H1 (cell line): Measurements from ENCODE around the gene MTHFD1. TPM values are rescaled to one million over a fixed set of nuclear protein-coding genes. Genes with fewer than 3 reads are reported as not detected.

ENCODE experiments used
- CTCF ChIA-PET: fragments of 300-600 bp; sonication (Branson Sonifier 250); formaldehyde crosslinking; loops from one replicate; lab custom pipeline; 2021; ENCODE audit not compliant: partially characterized antibody; lab: Charles Lee
- POLR2A ChIA-PET: fragments of 300-600 bp; sonication (Branson Sonifier 250); formaldehyde crosslinking; loops from one replicate; lab custom pipeline; 2021; ENCODE audit warnings: inconsistent platforms; ENCODE audit not compliant: partially characterized antibody; lab: Charles Lee
- DNase-seq, 2 experiments: peaks; one replicate each; pipeline versions ENCODE4 v3.0.0 to v3.0.0-alpha.2; 2010 to 2022; ENCODE audit warnings: low spot score in 2 of 2, low read depth in 1 of 2, mixed read lengths in 1 of 2
- FAIRE-seq: peaks from 2 replicates; lab custom pipeline; 2011; peaks lifted over from hg19 to GRCh38; lab: Jason Lieb, UNC
- H2AFZ ChIP-seq: 2 replicates; pipeline ENCODE4 v1.8.1; 2012; ENCODE audit warnings: low read length, inconsistent platforms
- H2AK5ac ChIP-seq: 2 replicates; pipeline ENCODE4 v1.6.1; 2013; ENCODE audit warnings: low read depth, low read length
- H2BK120ac ChIP-seq: replicated peaks from 2 replicates; pipeline ENCODE3; 2013; ENCODE audit warnings: low read depth, low read length, inconsistent platforms
- H2BK12ac ChIP-seq: 2 replicates; pipeline ENCODE4 v1.6.1; 2013; ENCODE audit warnings: low read depth, low read length
- H2BK15ac ChIP-seq: 2 replicates; pipeline ENCODE4 v1.6.1; 2013; ENCODE audit warnings: low read length
- H2BK20ac ChIP-seq: 2 replicates; pipeline ENCODE4 v1.6.1; 2013; ENCODE audit warnings: low read length
- H2BK5ac ChIP-seq: 2 replicates; pipeline ENCODE4 v1.6.1; 2013; ENCODE audit warnings: low read depth, low read length
- H3K14ac ChIP-seq: 2 replicates; pipeline ENCODE4 v1.6.1; 2013; ENCODE audit warnings: inconsistent platforms; ENCODE audit not compliant: insufficient read length
- H3K18ac ChIP-seq: 2 replicates; pipeline ENCODE4 v1.6.1; 2013; ENCODE audit warnings: low read length; ENCODE audit errors: extremely low read depth
- H3K23ac ChIP-seq: 2 replicates; pipeline ENCODE4 v1.6.1; 2013; ENCODE audit warnings: inconsistent platforms; ENCODE audit not compliant: insufficient read length
- H3K23me2 ChIP-seq: 2 replicates; pipeline ENCODE4 v1.6.1; 2013; ENCODE audit warnings: low read depth, low read length
- H3K27ac ChIP-seq: 2 replicates; pipeline ENCODE4 v1.6.1; 2011; ENCODE audit warnings: low read depth, low read length, inconsistent platforms
- H3K27me3 ChIP-seq, 4 experiments: replicated peaks in 1 of 4; 1 replicate in 1 of 4; 2 replicates in 3 of 4; pipeline versions ENCODE4 v1.6.1 to v1.8.1; 2011 to 2013; ENCODE audit warnings: low read length in 3 of 4, mild to moderate bottlenecking in 3 of 4, inconsistent platforms in 2 of 4, mixed read lengths in 2 of 4, moderate library complexity in 1 of 4; ENCODE audit not compliant: control insufficient read depth in 3 of 4, insufficient read depth in 3 of 4; ENCODE audit errors: extremely low read depth in 1 of 4
- H3K36me3 ChIP-seq, 4 experiments: 2 replicates each; pipeline versions ENCODE4 v1.6.1 to v1.8.1; 2011 to 2013; ENCODE audit warnings: mild to moderate bottlenecking in 4 of 4, low read length in 3 of 4, moderate library complexity in 2 of 4, control low read depth in 1 of 4, inconsistent platforms in 1 of 4; ENCODE audit not compliant: insufficient read depth in 4 of 4, control insufficient read depth in 2 of 4
- H3K4ac ChIP-seq: replicated peaks from 2 replicates; pipeline ENCODE3; 2013; ENCODE audit warnings: low read length, low read depth, mixed read lengths, inconsistent platforms; ENCODE audit not compliant: insufficient read length
- H3K4me1 ChIP-seq, 4 experiments: replicated peaks in 1 of 4; 1 replicate in 1 of 4; 2 replicates in 3 of 4; pipeline versions ENCODE4 v1.6.1 to v1.8.1; 2011 to 2013; ENCODE audit warnings: low read length in 3 of 4, inconsistent platforms in 2 of 4, mixed read lengths in 1 of 4; ENCODE audit not compliant: insufficient read depth in 4 of 4, control insufficient read depth in 3 of 4
- H3K4me2 ChIP-seq, 2 experiments: 2 replicates each; pipeline versions ENCODE4 v1.6.1 to v1.8.1; 2011 to 2013; ENCODE audit warnings: low read depth in 2 of 2, low read length in 2 of 2, control low read depth in 1 of 2, inconsistent platforms in 1 of 2, mild to moderate bottlenecking in 1 of 2; ENCODE audit not compliant: insufficient read depth in 1 of 2
- H3K4me3 ChIP-seq, 4 experiments: fragments of 200-600, 300-600 bp in 1 of 4; sonication (generic), shearing (Covaris generic), sonication (Bioruptor Twin) in 1 of 4; 2 replicates each; pipeline versions ENCODE4 v1.5.1 to v1.8.1; 2011 to 2016; ENCODE audit warnings: low read length in 4 of 4, low read depth in 3 of 4, control low read depth in 2 of 4, inconsistent platforms in 2 of 4, mild to moderate bottlenecking in 2 of 4, mixed read lengths in 1 of 4, moderate library complexity in 1 of 4; ENCODE audit not compliant: insufficient read depth in 2 of 4; ENCODE audit errors: extremely low read depth in 1 of 4
- H3K56ac ChIP-seq: replicated peaks from 2 replicates; pipeline ENCODE3; 2013; ENCODE audit warnings: low read depth, mild to moderate bottlenecking, mixed read lengths, low read length, inconsistent platforms; ENCODE audit not compliant: insufficient read length
- H3K79me1 ChIP-seq: 2 replicates; pipeline ENCODE4 v1.6.1; 2013; ENCODE audit warnings: low read depth, low read length, control low read depth
- H3K79me2 ChIP-seq, 2 experiments: 2 replicates each; pipeline versions ENCODE4 v1.6.1 to v1.8.1; 2012 to 2013; ENCODE audit warnings: low read length in 2 of 2, mild to moderate bottlenecking in 2 of 2, inconsistent platforms in 1 of 2; ENCODE audit not compliant: insufficient read depth in 2 of 2, control insufficient read depth in 1 of 2
- H3K9ac ChIP-seq, 4 experiments: replicated peaks in 1 of 4; 1 replicate in 1 of 4; 2 replicates in 3 of 4; pipeline versions ENCODE4 v1.6.1 to v1.8.1; 2011 to 2013; ENCODE audit warnings: low read depth in 3 of 4, low read length in 3 of 4, control low read depth in 2 of 4, mild to moderate bottlenecking in 2 of 4, moderate library complexity in 2 of 4, inconsistent platforms in 1 of 4; ENCODE audit errors: extremely low read depth in 1 of 4
- H3K9me3 ChIP-seq, 2 experiments: 2 replicates each; pipeline versions ENCODE4 v1.6.1 to v1.8.1; 2012 to 2013; ENCODE audit warnings: mild to moderate bottlenecking in 2 of 2, moderate library complexity in 2 of 2, control low read depth in 1 of 2, inconsistent platforms in 1 of 2, low read depth in 1 of 2, low read length in 1 of 2, mixed read lengths in 1 of 2; ENCODE audit not compliant: insufficient read depth in 2 of 2
- H4K20me1 ChIP-seq, 2 experiments: replicated peaks in 1 of 2; 2 replicates each; pipeline versions ENCODE3 to v1.8.1; 2011 to 2013; ENCODE audit warnings: inconsistent platforms in 2 of 2, low read length in 2 of 2, mild to moderate bottlenecking in 1 of 2; ENCODE audit not compliant: insufficient read depth in 2 of 2, control insufficient read depth in 1 of 2
- H4K5ac ChIP-seq: 2 replicates; pipeline ENCODE4 v1.6.1; 2013; ENCODE audit warnings: low read length, low read depth, mixed read lengths, inconsistent platforms; ENCODE audit not compliant: insufficient read length
- H4K8ac ChIP-seq: 2 replicates; pipeline ENCODE4 v1.8.0; 2013; ENCODE audit warnings: mild to moderate bottlenecking, moderate library complexity, low read length, inconsistent platforms; ENCODE audit not compliant: insufficient read depth; ENCODE audit errors: extremely low read depth
- H4K91ac ChIP-seq: replicated peaks from 2 replicates; pipeline ENCODE3; 2013; ENCODE audit warnings: low read length, mixed read lengths, inconsistent platforms; ENCODE audit not compliant: insufficient read length
- CBX5 ChIP-seq: fragments of 300-800, 300-1000 bp; sonication (generic); IDR thresholded peaks from 2 replicates; pipeline ENCODE4 v1.7.1; 2016; ENCODE audit warnings: antibody characterized with exemption, low read length, low read depth
- CTBP2 ChIP-seq: IDR thresholded peaks from 2 replicates; pipeline ENCODE4 v1.7.0; 2011; ENCODE audit warnings: borderline replicate concordance, mild to moderate bottlenecking, moderate library complexity, mixed read lengths, low read length; ENCODE audit not compliant: insufficient read depth, insufficient read length
- SIRT6 ChIP-seq: IDR thresholded peaks from one replicate; pipeline ENCODE4 v1.7.1; 2012; ENCODE audit warnings: low read length, inconsistent platforms
- WGBS, 2 experiments: shearing (Covaris generic) in 1 of 2; methylation state at CpG; one replicate each; pipeline versions ENCODE4 v1.1.6 to v1.1.7; 2013 to 2015; ENCODE audit warnings: low lambda C conversion rate in 2 of 2, mixed read lengths in 2 of 2, inconsistent platforms in 1 of 2, low coverage in 1 of 2, missing lambda C conversion rate in 1 of 2; ENCODE audit not compliant: insufficient replicate concordance in 2 of 2, insufficient coverage in 1 of 2, insufficient read length in 1 of 2; ENCODE audit errors: extremely low coverage in 1 of 2, missing lambda C conversion rate in 1 of 2; 5-methylcytosine and 5-hydroxymethylcytosine counted together
- polyA plus RNA-seq, 7 experiments: library from polyadenylated mRNA; depleted of rRNA in 3 of 7; stranded (reverse) in 5 of 7; unstranded in 2 of 7; fragments of >200 nt in 5 of 7; fragments of 200-250 nt in 2 of 7; gene quantifications; 1 replicate in 5 of 7; 2 replicates in 1 of 7; 4 replicates in 1 of 7; pipeline versions ENCODE4 v1.2.1 to v1.2.3, GENCODE V29; 2011 to 2013; ENCODE audit warnings: missing spikeins in 2 of 7, mixed read lengths in 2 of 7
- total RNA-seq: library from RNA; stranded (reverse); fragmentation: NEBNext Ultra II Directional; extraction: Animal tissue kit (Norgen Biotek cat#: 25700); gene quantifications from 2 replicates; pipeline ENCODE4 v1.2.1, GENCODE V29; 2021

The MTHFD1 gene
- total and polyA plus RNA-seq, 2 of the 8 experiments (the other 6 are each of a cell fraction or from before 2014, with no cell fraction given): 79.7 to 332 TPM

DNA sequence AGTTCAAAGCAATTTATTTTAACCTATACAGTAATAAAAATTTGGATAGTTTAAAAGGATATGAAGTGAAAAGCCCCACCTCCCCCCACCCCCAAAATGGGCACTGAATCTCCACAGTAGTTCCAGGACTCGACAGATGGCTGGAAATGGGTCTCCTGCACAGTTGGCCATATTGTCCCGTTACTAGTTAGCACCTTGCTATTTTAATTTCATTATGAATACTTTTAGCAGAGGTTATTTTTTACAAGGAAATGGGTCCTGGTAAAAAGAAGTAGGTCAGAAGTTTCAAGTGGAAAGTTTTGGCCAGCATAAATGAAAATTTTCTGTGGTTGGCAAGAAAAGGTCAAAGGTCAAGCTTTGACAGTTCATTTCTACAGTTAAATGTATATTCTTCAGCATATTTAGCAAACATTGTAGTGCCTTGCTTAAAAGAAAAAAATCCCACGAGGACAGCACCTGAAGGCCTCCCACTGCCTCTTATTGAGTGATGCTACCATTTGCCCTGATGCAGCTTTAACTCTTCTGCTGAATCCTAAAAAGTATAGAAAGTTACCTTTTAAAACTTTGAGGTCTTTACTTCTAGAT, 28.3 kb downstream of the MTHFD1 start:
- POLR2A ChIA-PET: interaction anchor here (0.8 to 2.5 kb wide), 4 partner anchors 10 to 32 kb away, joined by 3 to 6 read pairs (median 4); no protein-coding TSS in a partner anchor
- WGBS, 2 experiments: 95% methylated on average over 3 of the region's 3 CpGs; no CpG with 5 or more reads in 1 of the 2 experiments

More for the DNA sequence above, 28.3 kb downstream of the MTHFD1 start:
- H2BK15ac ChIP-seq: no peak overlapping the region
- no peaks in the 10 kb centered on the region for H3K27me3 ChIP-seq
- DNase-seq (no peak), FAIRE-seq (no peak)
- H3K23ac ChIP-seq: no peak overlapping the region
- peaks cover 17 to 84% (median 65%) of the 10 kb centered on the region in 4 experiments for H3K36me3 ChIP-seq
- H3K4me3 ChIP-seq: no peak overlapping the region
- H2BK120ac ChIP-seq: no peak overlapping the region
- no peak overlapping the region for H4K91ac ChIP-seq
- H4K8ac ChIP-seq: no peak overlapping the region
- H3K9ac ChIP-seq: no peak overlapping the region
- H3K18ac ChIP-seq: no peak overlapping the region
- CTCF ChIA-PET: interaction anchor here (0.6 to 7.6 kb wide), 6 partner anchors 10 to 495 kb away, joined by 3 to 74 read pairs (median 3); no protein-coding TSS in a partner anchor
- H3K79me2 ChIP-seq: no peaks in the 10 kb centered on the region
- TF ChIP-seq CBX5 (no peak), SIRT6 (no peak), CTBP2 (no peak)
- H3K79me1 ChIP-seq: 0 out of 2 replicates have a peak, but pooled peaks cover 4% of the 10 kb centered on the region
- no peaks in the 10 kb centered on the region for H3K4me1 ChIP-seq
- no peaks in the 10 kb centered on the region for H3K23me2 ChIP-seq
- H3K4ac ChIP-seq: no peak overlapping the region
- no peak overlapping the region for H4K5ac ChIP-seq
- H3K14ac ChIP-seq: no peak overlapping the region
- no peak overlapping the region for H3K56ac ChIP-seq
- no peak overlapping the region for H2BK12ac ChIP-seq
- no peaks in the 10 kb centered on the region for H3K9me3 ChIP-seq
- H2AFZ ChIP-seq: no peak overlapping the region
- H2BK20ac ChIP-seq: no peak overlapping the region
- peaks cover 0 to 3% of the 10 kb centered on the region in 2 experiments for H4K20me1 ChIP-seq
- no peak overlapping the region for H2BK5ac ChIP-seq
- no peak overlapping the region for H3K27ac ChIP-seq
- H3K4me2 ChIP-seq: no peak overlapping the region
- no peak overlapping the region for H2AK5ac ChIP-seq
